ENCODE results near the gene CDRT15L2.
"Not testable (repeated sequence)": the region's sequence is repeated elsewhere in the genome, so short reads cannot be mapped to it uniquely, and the experiment has no call there.

DNA sequence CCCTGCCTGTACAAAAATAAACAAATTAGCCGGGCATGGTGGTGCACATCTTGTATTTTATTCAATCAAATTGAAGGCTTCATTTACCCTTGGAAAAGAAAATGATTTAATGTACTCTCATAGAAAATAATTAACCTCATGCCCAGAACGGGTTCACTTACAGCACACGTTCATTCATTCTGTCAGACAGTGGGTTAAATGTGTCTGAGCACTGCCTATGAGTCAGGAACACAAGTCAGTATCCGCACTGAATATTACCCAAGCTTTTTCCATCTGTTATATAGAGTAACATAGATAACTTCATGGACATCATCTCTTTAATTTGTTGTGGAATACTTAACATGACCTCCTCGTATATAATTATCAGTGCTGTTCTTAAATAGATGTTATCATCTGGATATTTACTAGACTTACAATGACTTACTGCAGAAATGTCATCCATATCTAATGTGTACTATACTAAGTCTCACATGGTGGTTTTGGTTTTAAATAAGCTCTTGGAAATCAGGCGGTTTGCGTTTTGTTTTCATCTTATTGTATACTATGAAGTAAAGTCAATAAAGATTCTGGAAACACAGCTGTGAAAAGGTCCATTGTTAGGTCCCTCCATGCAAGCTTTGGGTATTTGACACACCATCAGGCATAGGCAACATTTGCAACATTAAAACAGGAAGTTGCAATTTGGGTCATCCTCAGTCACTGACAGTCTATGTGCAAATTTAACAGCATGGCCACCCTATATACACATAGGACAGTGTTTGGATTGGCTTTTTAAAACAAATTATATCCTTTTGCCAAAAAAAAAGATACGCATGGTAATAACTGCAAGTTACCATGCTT is 44.6 kb upstream of the CDRT15L2 start:
- TF ChIP-seq, protein P1, sequence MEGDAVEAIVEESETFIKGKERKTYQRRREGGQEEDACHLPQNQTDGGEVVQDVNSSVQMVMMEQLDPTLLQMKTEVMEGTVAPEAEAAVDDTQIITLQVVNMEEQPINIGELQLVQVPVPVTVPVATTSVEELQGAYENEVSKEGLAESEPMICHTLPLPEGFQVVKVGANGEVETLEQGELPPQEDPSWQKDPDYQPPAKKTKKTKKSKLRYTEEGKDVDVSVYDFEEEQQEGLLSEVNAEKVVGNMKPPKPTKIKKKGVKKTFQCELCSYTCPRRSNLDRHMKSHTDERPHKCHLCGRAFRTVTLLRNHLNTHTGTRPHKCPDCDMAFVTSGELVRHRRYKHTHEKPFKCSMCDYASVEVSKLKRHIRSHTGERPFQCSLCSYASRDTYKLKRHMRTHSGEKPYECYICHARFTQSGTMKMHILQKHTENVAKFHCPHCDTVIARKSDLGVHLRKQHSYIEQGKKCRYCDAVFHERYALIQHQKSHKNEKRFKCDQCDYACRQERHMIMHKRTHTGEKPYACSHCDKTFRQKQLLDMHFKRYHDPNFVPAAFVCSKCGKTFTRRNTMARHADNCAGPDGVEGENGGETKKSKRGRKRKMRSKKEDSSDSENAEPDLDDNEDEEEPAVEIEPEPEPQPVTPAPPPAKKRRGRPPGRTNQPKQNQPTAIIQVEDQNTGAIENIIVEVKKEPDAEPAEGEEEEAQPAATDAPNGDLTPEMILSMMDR (IDR thresholded peaks at IDR 0.05; ENCODE audit: low read depth, low read length), result not testable (repeated sequence)
- not testable (repeated sequence) for TF ChIP-seq POLR2A (IDR thresholded peaks at IDR 0.05; ENCODE audit: extremely low read depth, insufficient read length)

Measured in NB4 (cell line).